ENCODE results near the gene GSTA2. TPM values are rescaled to one million over a fixed set of nuclear protein-coding genes. Genes with fewer than 3 reads are reported as not detected.

Gene GSTA2
- total and polyA plus RNA-seq, 2 of the 13 experiments (the other 11 are each of a cell fraction or from before 2014, with no cell fraction given), result 0.75 to 13.7 TPM

DNA sequence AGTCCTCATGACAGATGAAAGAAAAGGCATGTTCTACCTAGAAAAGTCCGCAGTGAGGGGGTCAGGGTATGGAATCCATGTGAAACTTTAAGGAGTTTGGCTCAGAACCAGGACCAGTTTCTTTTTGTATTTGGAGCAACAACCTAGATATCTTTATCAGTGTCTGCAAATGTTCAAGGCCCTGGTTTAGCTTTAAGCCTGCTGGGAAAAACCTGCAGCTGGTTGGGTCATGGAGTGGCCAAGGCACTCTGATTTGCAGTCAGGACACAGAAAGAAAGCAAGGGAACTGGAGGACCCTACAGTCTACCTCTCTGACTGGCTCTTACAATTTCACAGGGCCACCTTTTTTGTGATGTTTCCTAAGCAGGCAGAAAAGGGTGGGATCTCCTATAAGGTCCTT lies 33.7 kb downstream of the GSTA2 start (continued):
- no peak for TF ChIP-seq ZNF709 (CRISPR knock-in tag; IDR thresholded peaks at IDR 0.05)
- no peak for TF ChIP-seq ZNF773 (CRISPR knock-in tag; IDR thresholded peaks at IDR 0.05; ENCODE audit: borderline replicate concordance)

GRCh38 chr6:52728394-52728793 lies 34.9 kb downstream of the GSTA2 start:
- DNase-seq (ENCODE audit: low spot score), result no peak
- Histone ChIP-seq H2AFZ (ENCODE audit: low read length) (no peak overlapping the region), H3K4me2 (ENCODE audit: low read depth, low read length) (no peak overlapping the region), H3K9ac (ENCODE audit: insufficient read depth, low read depth, low read length) (no peak overlapping the region), H3K4me1 (ENCODE audit: insufficient read depth, low read length) (peaks cover 69% of the 10 kb centered on the region), H4K20me1 (ENCODE audit: insufficient read depth, low read length) (no peaks in the 10 kb centered on the region), H3K4me3 (replicated peaks in 1 of 3; ENCODE audit: insufficient read depth in 1 of 3, low read depth in 2 of 3, low read length in 3 of 3) (no peak overlapping the region), H3K27me3 (ENCODE audit: control insufficient read depth in 1 of 2, insufficient read depth in 2 of 2, low read length in 2 of 2) (no peaks in the 10 kb centered on the region), H3K36me3 (replicated peaks in 1 of 2; ENCODE audit: control insufficient read depth in 1 of 2, insufficient read depth in 2 of 2, low read length in 2 of 2) (no peaks in the 10 kb centered on the region), H3K9me3 (ENCODE audit: low read length) (no peaks in the 10 kb centered on the region), H3K79me2 (ENCODE audit: insufficient read depth, low read length) (no peaks in the 10 kb centered on the region), H3K27ac (ENCODE audit: extremely low read length, insufficient read depth, low read length) (peak overlapping the region; percentile 94)
- CTCF ChIA-PET (ENCODE audit: low intra/inter-chr PET ratio, low total read pairs), result no interaction called here
- intact Hi-C loops (cut with micrococcal nuclease; ENCODE audit: unreplicated experiment), result loop anchor here (5.0 to 10.0 kb wide), 2 partner anchors 34 to 186 kb away; partner anchors contain the start of gene GSTA2
- no peak for FAIRE-seq
- WGBS (ENCODE audit: low lambda C conversion rate), result 70% methylated on average over 3 of the region's 3 CpGs
- in situ Hi-C loops (cut with HindIII; ENCODE audit: extremely low pct_ligation_motif_present, low pct_unique_long_range_greater_than_20kb), result no loop called here
- no peak for ATAC-seq
- no TSS peak for BruUV-seq (replicated peaks)
- POLR2A ChIA-PET, result interaction anchor here (1.6 kb wide), 1 partner anchor 11 kb away, joined by 3 read pairs; no protein-coding TSS in a partner anchor
- TF ChIP-seq ZBTB14 (CRISPR knock-in tag; IDR thresholded peaks at IDR 0.05) (no peak), FOXA3 (CRISPR knock-in tag; IDR thresholded peaks at IDR 0.05) (0 out of 2 replicates have a peak, but pooled peaks have one; percentile 8), ZNF572 (CRISPR knock-in tag; IDR thresholded peaks at IDR 0.05) (no peak), ZSCAN12 (CRISPR knock-in tag; IDR thresholded peaks at IDR 0.05) (no peak), PPARG (CRISPR knock-in tag; conservative IDR thresholded peaks at IDR 0.05) (0 out of 2 replicates have a peak, but pooled peaks have one; percentile 22), ESRRA (CRISPR knock-in tag; IDR thresholded peaks at IDR 0.05; ENCODE audit: low read depth) (no peak), SRSF9 (IDR thresholded peaks at IDR 0.05; ENCODE audit: borderline replicate concordance, insufficient read depth, low read depth, low read length, poor library complexity, severe bottlenecking) (no peak), ZNF235 (CRISPR knock-in tag; IDR thresholded peaks at IDR 0.05; ENCODE audit: borderline replicate concordance) (no peak), TBP (CRISPR knock-in tag; IDR thresholded peaks at IDR 0.05) (no peak), ZNF530 (CRISPR knock-in tag; IDR thresholded peaks at IDR 0.05; ENCODE audit: low read depth) (no peak), ZMAT3 (CRISPR knock-in tag; conservative IDR thresholded peaks at IDR 0.05) (no peak), ZNF124 (CRISPR knock-in tag; IDR thresholded peaks at IDR 0.05) (no peak), SAFB2 (CRISPR knock-in tag; IDR thresholded peaks at IDR 0.05; ENCODE audit: borderline replicate concordance, low read depth) (no peak), PTBP1 (IDR thresholded peaks at IDR 0.05; ENCODE audit: low read depth, low read length, poor library complexity, severe bottlenecking) (no peak), TOE1 (CRISPR knock-in tag; IDR thresholded peaks at IDR 0.05) (no peak), ZNF546 (CRISPR knock-in tag; conservative IDR thresholded peaks at IDR 0.05) (no peak), MEIS2 (CRISPR knock-in tag; IDR thresholded peaks at IDR 0.05) (no peak), ELF3 (CRISPR knock-in tag; IDR thresholded peaks at IDR 0.05) (no peak), XRCC5 (optimal IDR thresholded peaks at IDR 0.05; ENCODE audit: low read length) (no peak), RARA (CRISPR knock-in tag; IDR thresholded peaks at IDR 0.05) (0 out of 2 replicates have a peak, but pooled peaks have one; percentile 5), ZNF558 (CRISPR knock-in tag; IDR thresholded peaks at IDR 0.05; ENCODE audit: borderline replicate concordance) (no peak), ZFP62 (CRISPR knock-in tag; IDR thresholded peaks at IDR 0.05) (no peak), MIXL1 (CRISPR knock-in tag; IDR thresholded peaks at IDR 0.05) (0 out of 2 replicates have a peak, but pooled peaks have one; percentile 22), ZSCAN9 (CRISPR knock-in tag; IDR thresholded peaks at IDR 0.05; ENCODE audit: borderline replicate concordance) (no peak), ZNF746 (CRISPR knock-in tag; IDR thresholded peaks at IDR 0.05) (no peak)
